Glomerular endothelial cell (primary cell): ENCODE data around the gene ACAD10. TPM values are rescaled to one million over a fixed set of nuclear protein-coding genes. Genes with fewer than 3 reads are reported as not detected.
"Not testable (repeated sequence)": the region's sequence is repeated elsewhere in the genome, so short reads cannot be mapped to it uniquely, and the experiment has no call there.

Experiments
- DNase-seq: peaks from one replicate; pipeline ENCODE4 v3.0.0-alpha.2; 2011; ENCODE audit warnings: low read depth, low spot score; ENCODE audit errors: extremely low read depth
- total RNA-seq: library from RNA; depleted of rRNA; stranded (reverse); fragments of >200 nt; gene quantifications from 2 replicates; pipeline ENCODE4 v1.2.3, GENCODE V29; 2015

Gene ACAD10
- total RNA-seq, 1 donor from 2014 or later, result 18.9 TPM

GRCh38 chr12:111748867-111749266 is 63.0 kb downstream of the ACAD10 start:
- DNase-seq, result no peak

- DNase-seq, result no peak
These were observed 63.5 kb downstream of the ACAD10 start for GRCh38 chr12:111749391-111749790.

GRCh38 chr12:111753144-111753881 is 67.5 kb downstream of the ACAD10 start:
- DNase-seq, result no peak

- no peak for DNase-seq
These were observed 68.8 kb downstream of the ACAD10 start for GRCh38 chr12:111754671-111755070.

- DNase-seq, result no peak
These were observed 70.3 kb downstream of the ACAD10 start for GRCh38 chr12:111756196-111756595.

GRCh38 chr12:111756681-111757080 is 70.8 kb downstream of the ACAD10 start:
- no peak for DNase-seq

- DNase-seq, result no peak
These were observed 71.7 kb downstream of the ACAD10 start for GRCh38 chr12:111757361-111758119.

GRCh38 chr12:111758120-111758561 is 72.3 kb downstream of the ACAD10 start:
- DNase-seq, result no peak

- DNase-seq, result no peak
These were observed 73.4 kb downstream of the ACAD10 start for GRCh38 chr12:111759271-111759670.

GRCh38 chr12:111759991-111760390 is 74.1 kb downstream of the ACAD10 start:
- DNase-seq, result no peak

GRCh38 chr12:111761099-111761498 is 75.2 kb downstream of the ACAD10 start:
- DNase-seq, result no peak

GRCh38 chr12:111761706-111762105 is 75.9 kb downstream of the ACAD10 start:
- DNase-seq, result no peak

- not testable (repeated sequence) for DNase-seq
These were observed 77.7 kb downstream of the ACAD10 start for GRCh38 chr12:111763552-111763951.

- no peak for DNase-seq
These were observed 78.4 kb downstream of the ACAD10 start for GRCh38 chr12:111764120-111764821.

GRCh38 chr12:111766608-111767361 is 80.9 kb downstream of the ACAD10 start, which contains the start of gene ALDH2:
ALDH2 (plus strand) TSS chr12:111766933; CDS start chr12:111766983, 50 bp downstream.
- DNase-seq, result no peak

GRCh38 chr12:111767362-111768158 is 81.7 kb downstream of the ACAD10 start:
- no peak for DNase-seq

- no peak for DNase-seq
These were observed 82.5 kb downstream of the ACAD10 start for GRCh38 chr12:111768159-111768895.

GRCh38 chr12:111769599-111769998 is 83.7 kb downstream of the ACAD10 start:
- DNase-seq, result no peak
